Loucy (cell line): ENCODE data around the gene SLC7A1.

ENCODE experiments used
- H2AFZ ChIP-seq: fragments of 200-600 bp; sonication (generic); 2 replicates; pipeline ENCODE4 v1.6.0; 2016; ENCODE audit warnings: antibody characterized with exemption, mild to moderate bottlenecking, low read length, moderate library complexity
- H3F3A ChIP-seq: fragments of 200-600 bp; 2 replicates; pipeline ENCODE4 v1.6.0; 2016; ENCODE audit warnings: antibody characterized with exemption, low read depth, mild to moderate bottlenecking
- H3K27me3 ChIP-seq: fragments of 200-600 bp; sonication (generic); 2 replicates; pipeline ENCODE4 v1.6.1; 2014; ENCODE audit warnings: low read length, mild to moderate bottlenecking; ENCODE audit not compliant: insufficient read depth, poor library complexity, severe bottlenecking
- H3K36me3 ChIP-seq: fragments of 200-600 bp; sonication (generic); 2 replicates; pipeline ENCODE4 v1.6.1; 2016; ENCODE audit warnings: low read length; ENCODE audit not compliant: insufficient read depth
- H3K4me1 ChIP-seq: fragments of 200-600 bp; sonication (generic); 2 replicates; pipeline ENCODE4 v1.5.1; 2014; ENCODE audit warnings: low read length, mild to moderate bottlenecking; ENCODE audit not compliant: insufficient read depth, poor library complexity, severe bottlenecking
- H3K4me2 ChIP-seq: fragments of 200-600 bp; sonication (generic); 2 replicates; pipeline ENCODE4 v1.6.0; 2014; ENCODE audit warnings: antibody characterized with exemption, low read length, low read depth, mild to moderate bottlenecking; ENCODE audit not compliant: poor library complexity, severe bottlenecking
- H3K4me3 ChIP-seq: fragments of 200-600 bp; sonication (generic); 2 replicates; pipeline ENCODE4 v1.5.1; 2014; ENCODE audit warnings: low read length, mild to moderate bottlenecking, mixed read lengths; ENCODE audit not compliant: poor library complexity, severe bottlenecking
- H3K79me2 ChIP-seq: fragments of 200-600 bp; sonication (generic); 2 replicates; pipeline ENCODE4 v1.6.1; 2014; ENCODE audit warnings: low read length; ENCODE audit not compliant: insufficient read depth
- H3K9ac ChIP-seq: fragments of 200-600 bp; sonication (generic); 2 replicates; pipeline ENCODE4 v1.6.0; 2014; ENCODE audit warnings: mild to moderate bottlenecking, low read depth, low read length, moderate library complexity; ENCODE audit not compliant: poor library complexity, severe bottlenecking
- H3K9me2 ChIP-seq: fragments of 200-600 bp; sonication (generic); replicated peaks from 2 replicates; pipeline ENCODE4 v1.6.1; 2016; ENCODE audit warnings: low read depth, low read length, mixed read lengths
- H3K9me3 ChIP-seq: fragments of 200-600 bp; sonication (generic); 2 replicates; pipeline ENCODE4 v1.6.1; 2014; ENCODE audit warnings: mild to moderate bottlenecking, antibody characterized with exemption, low read length, low read depth; ENCODE audit not compliant: insufficient read depth
- H4K20me1 ChIP-seq: fragments of 200-600 bp; sonication (generic); 2 replicates; pipeline ENCODE4 v1.6.0; 2014; ENCODE audit warnings: antibody characterized with exemption, low read length, mild to moderate bottlenecking; ENCODE audit not compliant: insufficient read depth, poor library complexity, severe bottlenecking
- CTCF ChIP-seq: fragments of 200-600 bp; sonication (generic); conservative IDR thresholded peaks from 2 replicates; pipeline ENCODE4 v1.5.1; 2014; ENCODE audit warnings: mild to moderate bottlenecking, antibody characterized with exemption, low read length
- EZH2phosphoT487 ChIP-seq: fragments of 200-600 bp; IDR thresholded peaks from 2 replicates; pipeline ENCODE4 v1.6.1; 2018; ENCODE audit warnings: antibody characterized with exemption, mild to moderate bottlenecking, moderate library complexity, borderline replicate concordance

SLC7A1 gene

GRCh38 chr13:29567411-29567810 is 28.1 kb downstream of the SLC7A1 start:
- Histone ChIP-seq H3K9ac (no peak overlapping the region), H3K9me3 (no peaks in the 10 kb centered on the region), H4K20me1 (peaks cover 96% of the 10 kb centered on the region), H2AFZ (no peak overlapping the region), H3K4me2 (no peak overlapping the region), H3K79me2 (peaks cover 99% of the 10 kb centered on the region), H3K4me3 (no peak overlapping the region), H3K9me2 (no peaks in the 10 kb centered on the region), H3K4me1 (peaks cover 8% of the 10 kb centered on the region), H3F3A (no peaks in the 10 kb centered on the region), H3K36me3 (no peaks in the 10 kb centered on the region; the same call in 1 of the 2 replicates), H3K27me3 (no peaks in the 10 kb centered on the region)
- TF ChIP-seq CTCF (no peak), EZH2phosphoT487 (no peak)

GRCh38 chr13:29566206-29566605 is 29.3 kb downstream of the SLC7A1 start:
- no peak for TF ChIP-seq CTCF
- TF ChIP-seq EZH2phosphoT487, result no peak
- Histone ChIP-seq H3K4me3 (no peak overlapping the region), H2AFZ (no peak overlapping the region), H3K9me2 (no peaks in the 10 kb centered on the region), H3K9me3 (no peaks in the 10 kb centered on the region), H3K9ac (no peak overlapping the region), H3K27me3 (no peaks in the 10 kb centered on the region), H3K4me1 (peaks cover 8% of the 10 kb centered on the region), H4K20me1 (peaks cover 97% of the 10 kb centered on the region), H3F3A (no peaks in the 10 kb centered on the region), H3K4me2 (no peak overlapping the region), H3K36me3 (no peaks in the 10 kb centered on the region; the same call in 1 of the 2 replicates), H3K79me2 (peaks cover 99% of the 10 kb centered on the region)

GRCh38 chr13:29564818-29565217 is 30.7 kb downstream of the SLC7A1 start:
- Histone ChIP-seq H3F3A (no peaks in the 10 kb centered on the region), H3K4me1 (peaks cover 8% of the 10 kb centered on the region), H2AFZ (no peak overlapping the region), H3K9me2 (no peaks in the 10 kb centered on the region), H3K9ac (no peak overlapping the region), H3K4me2 (no peak overlapping the region), H3K9me3 (no peaks in the 10 kb centered on the region), H3K36me3 (no peaks in the 10 kb centered on the region; the same call in 1 of the 2 replicates), H3K4me3 (no peak overlapping the region), H4K20me1 (peaks cover 95% of the 10 kb centered on the region), H3K79me2 (peaks cover 94% of the 10 kb centered on the region), H3K27me3 (no peaks in the 10 kb centered on the region)
- TF ChIP-seq EZH2phosphoT487, result no peak
- TF ChIP-seq CTCF, result peak; percentile 30
